ENCODE results near the gene ENKD1.

DNA sequence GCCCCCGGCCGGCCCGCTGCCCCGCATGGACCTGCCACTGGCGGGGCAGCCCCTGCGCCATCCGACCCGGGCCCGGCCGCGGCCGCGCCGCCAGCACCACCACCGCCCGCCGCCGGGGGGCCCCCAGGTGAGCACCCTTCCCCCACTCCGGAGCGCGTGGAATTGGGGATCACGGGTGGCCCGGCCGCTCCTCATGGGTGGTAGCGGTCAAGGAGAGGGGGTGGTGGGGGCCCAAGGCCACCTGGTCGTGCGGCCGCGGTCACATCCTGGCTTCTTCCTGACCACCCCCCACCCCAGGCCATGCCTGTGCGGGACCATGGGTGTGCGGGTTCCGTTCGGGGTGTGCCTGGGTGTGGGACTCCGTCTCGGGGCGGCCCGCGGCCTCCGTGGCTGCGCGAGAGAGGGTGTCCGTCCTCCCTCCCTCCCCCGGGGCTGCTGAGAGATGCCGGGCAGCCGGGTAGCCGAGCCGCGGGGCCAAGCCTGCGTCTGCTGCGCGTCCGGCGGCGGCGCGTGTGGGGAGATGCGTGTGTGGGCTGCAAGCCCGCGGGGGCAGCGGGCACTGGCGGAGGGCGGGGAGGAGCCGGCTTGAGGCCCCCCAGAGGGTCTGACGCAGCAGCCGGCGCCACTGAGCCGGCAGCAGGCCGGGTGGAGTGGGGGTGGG lies 13.3 kb downstream of the ENKD1 start:
- TF ChIP-seq EZH2phosphoT487 (IDR thresholded peaks at IDR 0.05; ENCODE audit: low read depth, severe bottlenecking, unreplicated experiment): no peak
- TF ChIP-seq, protein P1, sequence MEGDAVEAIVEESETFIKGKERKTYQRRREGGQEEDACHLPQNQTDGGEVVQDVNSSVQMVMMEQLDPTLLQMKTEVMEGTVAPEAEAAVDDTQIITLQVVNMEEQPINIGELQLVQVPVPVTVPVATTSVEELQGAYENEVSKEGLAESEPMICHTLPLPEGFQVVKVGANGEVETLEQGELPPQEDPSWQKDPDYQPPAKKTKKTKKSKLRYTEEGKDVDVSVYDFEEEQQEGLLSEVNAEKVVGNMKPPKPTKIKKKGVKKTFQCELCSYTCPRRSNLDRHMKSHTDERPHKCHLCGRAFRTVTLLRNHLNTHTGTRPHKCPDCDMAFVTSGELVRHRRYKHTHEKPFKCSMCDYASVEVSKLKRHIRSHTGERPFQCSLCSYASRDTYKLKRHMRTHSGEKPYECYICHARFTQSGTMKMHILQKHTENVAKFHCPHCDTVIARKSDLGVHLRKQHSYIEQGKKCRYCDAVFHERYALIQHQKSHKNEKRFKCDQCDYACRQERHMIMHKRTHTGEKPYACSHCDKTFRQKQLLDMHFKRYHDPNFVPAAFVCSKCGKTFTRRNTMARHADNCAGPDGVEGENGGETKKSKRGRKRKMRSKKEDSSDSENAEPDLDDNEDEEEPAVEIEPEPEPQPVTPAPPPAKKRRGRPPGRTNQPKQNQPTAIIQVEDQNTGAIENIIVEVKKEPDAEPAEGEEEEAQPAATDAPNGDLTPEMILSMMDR (IDR thresholded peaks at IDR 0.05; ENCODE audit: poor library complexity): peak; percentile 7
